ENCODE results near the gene OR8I2.
"Not testable (repeated sequence)": the region's sequence is repeated elsewhere in the genome, so short reads cannot be mapped to it uniquely, and the experiment has no call there.

Gene OR8I2

DNA sequence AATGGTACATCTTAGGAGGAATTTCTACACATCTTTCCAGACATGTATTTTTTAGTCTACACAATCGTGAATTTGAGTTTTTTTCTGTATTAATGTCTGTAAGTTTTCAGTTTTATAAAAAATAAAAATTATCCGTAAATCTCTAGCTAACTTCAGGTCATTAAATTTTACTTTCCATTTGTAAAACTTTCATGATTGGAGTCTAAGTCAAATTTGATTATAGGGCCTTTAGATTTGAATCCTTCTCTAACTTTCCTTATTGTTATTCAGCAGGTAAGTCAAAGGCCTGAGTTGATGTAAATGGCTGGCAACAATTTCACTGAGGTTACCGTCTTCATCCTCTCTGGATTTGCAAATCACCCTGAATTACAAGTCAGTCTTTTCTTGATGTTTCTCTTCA, at the start of gene OR8I2:
OR8I2 (plus strand) TSS at position 301 of the 400 bp plus-strand sequence; CDS start at position 301, 0 bp downstream.
- in situ Hi-C loops (cut with HindIII; ENCODE audit: low pct_ligation_motif_present, low pct_unique_long_range_greater_than_20kb, low sequenced_read_pairs) = no loop called here
- DNase-seq = no peak

GRCh38 chr11:56045538-56045937, 47.6 kb upstream of the OR8I2 start:
- in situ Hi-C loops (cut with HindIII; ENCODE audit: low pct_ligation_motif_present, low pct_unique_long_range_greater_than_20kb, low sequenced_read_pairs) = no loop called here
- no peak for DNase-seq

- in situ Hi-C loops (cut with HindIII; ENCODE audit: low pct_ligation_motif_present, low pct_unique_long_range_greater_than_20kb, low sequenced_read_pairs) = no loop called here
- DNase-seq = no peak
Observed at GRCh38 chr11:56048480-56048879, 44.6 kb upstream of the OR8I2 start.

- no peak for DNase-seq
- in situ Hi-C loops (cut with HindIII; ENCODE audit: low pct_ligation_motif_present, low pct_unique_long_range_greater_than_20kb, low sequenced_read_pairs) = no loop called here
Observed at GRCh38 chr11:56049487-56049886, 43.6 kb upstream of the OR8I2 start.

GRCh38 chr11:56056366-56056765, 36.7 kb upstream of the OR8I2 start:
- in situ Hi-C loops (cut with HindIII; ENCODE audit: low pct_ligation_motif_present, low pct_unique_long_range_greater_than_20kb, low sequenced_read_pairs); DNase-seq: not testable (repeated sequence)

- in situ Hi-C loops (cut with HindIII; ENCODE audit: low pct_ligation_motif_present, low pct_unique_long_range_greater_than_20kb, low sequenced_read_pairs); DNase-seq: not testable (repeated sequence)
Observed at GRCh38 chr11:56057661-56058237, 35.4 kb upstream of the OR8I2 start.

GRCh38 chr11:56058260-56058780, 34.8 kb upstream of the OR8I2 start:
- DNase-seq; in situ Hi-C loops (cut with HindIII; ENCODE audit: low pct_ligation_motif_present, low pct_unique_long_range_greater_than_20kb, low sequenced_read_pairs): not testable (repeated sequence)

GRCh38 chr11:56066980-56067379, 26.1 kb upstream of the OR8I2 start:
- no peak for DNase-seq
- in situ Hi-C loops (cut with HindIII; ENCODE audit: low pct_ligation_motif_present, low pct_unique_long_range_greater_than_20kb, low sequenced_read_pairs) = no loop called here

DNA sequence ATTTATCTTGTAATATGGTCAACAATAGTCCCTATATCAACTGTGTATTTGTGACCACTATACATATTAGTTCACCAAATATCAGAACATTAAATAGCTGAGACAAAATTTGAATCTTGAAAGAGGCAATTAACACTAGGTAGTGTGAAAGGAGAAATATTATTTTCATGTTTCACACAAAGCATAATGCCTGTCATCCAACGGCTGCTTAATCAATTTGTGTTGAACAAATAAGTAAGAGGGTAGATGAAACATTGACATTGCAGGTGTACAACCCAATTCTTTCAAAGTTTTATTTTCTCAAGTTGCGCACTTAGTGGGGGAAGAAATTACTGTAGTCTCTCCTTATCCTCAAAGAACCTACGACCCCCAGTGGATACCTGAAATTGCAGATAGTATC, 3.4 kb upstream of the OR8I2 start:
- in situ Hi-C loops (cut with HindIII; ENCODE audit: low pct_ligation_motif_present, low pct_unique_long_range_greater_than_20kb, low sequenced_read_pairs) = no loop called here
- no peak for DNase-seq

GRCh38 chr11:56103210-56103737, 10.2 kb downstream of the OR8I2 start, which contains the start of gene OR8H2:
OR8H2 (plus strand) TSS chr11:56103687; CDS start chr11:56105043, 1,356 bp downstream.
- in situ Hi-C loops (cut with HindIII; ENCODE audit: low pct_ligation_motif_present, low pct_unique_long_range_greater_than_20kb, low sequenced_read_pairs) = no loop called here
- no peak for DNase-seq

DNA sequence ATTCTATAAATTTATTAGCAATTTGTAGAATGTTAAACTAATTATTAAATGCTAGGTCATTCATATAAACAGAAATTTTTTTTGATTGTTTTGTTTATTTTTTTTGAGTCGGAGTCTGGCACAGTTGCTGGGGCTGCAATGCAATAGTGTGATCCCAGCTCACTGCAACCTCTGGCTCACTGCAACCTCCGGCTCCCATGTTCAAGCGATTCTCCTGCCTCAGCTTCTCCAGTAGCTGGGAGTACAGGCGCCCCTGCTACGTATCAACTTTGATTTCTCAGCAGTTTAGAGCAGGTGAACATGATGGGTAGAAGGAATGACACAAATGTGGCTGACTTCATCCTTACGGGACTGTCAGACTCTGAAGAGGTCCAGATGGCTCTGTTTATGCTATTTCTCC, 29.0 kb downstream of the OR8I2 start, which contains the start of gene OR8H3:
OR8H3 (plus strand) TSS at position 301 of the 400 bp plus-strand sequence; CDS start at position 301, 0 bp downstream.
- in situ Hi-C loops (cut with HindIII; ENCODE audit: low pct_ligation_motif_present, low pct_unique_long_range_greater_than_20kb, low sequenced_read_pairs) = no loop called here

DNA sequence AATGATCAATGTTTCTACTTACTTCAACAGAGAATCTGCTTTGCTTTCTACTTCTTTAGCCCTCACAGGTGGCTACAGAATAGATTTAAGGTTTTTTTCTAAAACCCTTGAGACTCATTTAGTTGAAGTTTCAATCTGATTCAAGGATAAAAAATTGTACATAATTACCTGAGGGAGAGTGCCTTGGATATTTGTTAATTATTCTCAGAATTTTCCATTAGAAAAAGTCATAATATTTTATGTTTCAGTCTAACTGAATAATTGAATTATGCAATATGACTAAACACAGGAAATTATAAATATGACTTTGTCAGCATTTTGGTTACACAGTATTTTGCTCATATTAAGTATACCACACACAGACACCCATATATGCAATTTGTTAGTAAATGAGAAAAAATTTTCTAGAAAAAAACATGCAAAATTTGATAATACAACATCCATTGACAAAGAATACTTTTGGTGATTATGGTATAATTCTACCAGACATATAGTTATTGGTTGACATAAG, 47.1 kb downstream of the OR8I2 start, which contains the start of gene OR8J3:
OR8J3 (minus strand) TSS at position 51 of the 511 bp plus-strand sequence. CDS start 2,483 bp downstream, outside the sequence.
- DNase-seq = no peak
- in situ Hi-C loops (cut with HindIII; ENCODE audit: low pct_ligation_motif_present, low pct_unique_long_range_greater_than_20kb, low sequenced_read_pairs) = no loop called here

More for the DNA sequence above, 29.0 kb downstream of the OR8I2 start, which contains the start of gene OR8H3:
- DNase-seq = no peak

GRCh38 chr11:56143681-56144080, 50.6 kb downstream of the OR8I2 start:
- DNase-seq; in situ Hi-C loops (cut with HindIII; ENCODE audit: low pct_ligation_motif_present, low pct_unique_long_range_greater_than_20kb, low sequenced_read_pairs): not testable (repeated sequence)
